GM12864 (cell line): Measurements from ENCODE around the gene MAGI2.

ENCODE experiments used
- DNase-seq: peaks from one replicate; pipeline ENCODE4 v3.0.0-alpha.2; 2011; ENCODE audit warnings: low read depth
- H3K4me3 ChIP-seq: 2 replicates; pipeline ENCODE4 v1.5.1; 2011; ENCODE audit warnings: mild to moderate bottlenecking, low read depth, low read length, control low read depth
- CTCF ChIP-seq: IDR thresholded peaks from 2 replicates; pipeline ENCODE4 v1.5.1; 2011; ENCODE audit warnings: low read depth, mild to moderate bottlenecking, moderate library complexity, low read length, control low read depth, inconsistent platforms; ENCODE audit errors: missing control alignments

The MAGI2 gene

GRCh38 chr7:79430391-79430790 lies 23.1 kb downstream of the MAGI2 start:
- TF ChIP-seq CTCF = no peak
- no peak for DNase-seq
- H3K4me3 ChIP-seq = no peak overlapping the region

GRCh38 chr7:79425665-79426064 lies 27.8 kb downstream of the MAGI2 start:
- H3K4me3 ChIP-seq = no peak overlapping the region
- no peak for TF ChIP-seq CTCF
- DNase-seq = no peak

GRCh38 chr7:79421751-79422150 lies 31.7 kb downstream of the MAGI2 start:
- H3K4me3 ChIP-seq = no peak overlapping the region
- TF ChIP-seq CTCF = no peak
- DNase-seq = no peak

GRCh38 chr7:79420464-79420863 lies 33.0 kb downstream of the MAGI2 start:
- no peak for TF ChIP-seq CTCF
- no peak for DNase-seq
- H3K4me3 ChIP-seq = no peak overlapping the region

- TF ChIP-seq CTCF = no peak
- H3K4me3 ChIP-seq = no peak overlapping the region
- DNase-seq = no peak
Observed at GRCh38 chr7:79414910-79415309, 38.6 kb downstream of the MAGI2 start.

GRCh38 chr7:79412915-79413314 lies 40.6 kb downstream of the MAGI2 start:
- DNase-seq = no peak
- TF ChIP-seq CTCF = no peak
- no peak overlapping the region for H3K4me3 ChIP-seq

- no peak overlapping the region for H3K4me3 ChIP-seq
- no peak for TF ChIP-seq CTCF
- no peak for DNase-seq
Observed at GRCh38 chr7:79412438-79412837, 41.0 kb downstream of the MAGI2 start.
